ENCODE data around the gene DISP1. TPM values are rescaled to one million over a fixed set of nuclear protein-coding genes. Genes with fewer than 3 reads are reported as not detected.
A peak's percentile ranks its signal among the peaks of the same experiment; 100 is the strongest.

The DISP1 gene
- total RNA-seq, 2 experiments from 2014 or later = 2.6 to 2.7 TPM

DNA sequence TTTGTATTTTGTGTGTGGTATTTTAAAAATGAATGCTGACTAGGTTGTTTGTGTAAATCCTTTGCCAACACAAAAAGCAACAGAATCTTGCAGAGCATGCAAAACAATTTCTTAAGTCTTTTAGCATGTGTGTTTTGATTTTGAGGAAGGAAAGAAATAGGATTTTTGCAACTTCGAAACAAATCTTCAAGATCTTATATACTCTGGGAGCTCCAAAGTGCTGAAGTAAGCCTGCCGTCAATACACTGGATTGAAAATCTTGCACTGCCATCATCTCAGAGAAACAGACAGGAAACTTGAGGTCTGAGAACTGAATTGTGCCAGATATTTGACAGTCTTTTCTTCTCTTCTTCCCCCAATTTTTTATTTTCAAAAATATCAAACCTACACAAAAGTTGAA is 29.3 kb upstream of the DISP1 start:
- POLR2A ChIA-PET = no interaction called here
- Mint-ChIP-seq H3K4me3 (no peak overlapping the region), H3K9me3 (peaks cover 6% of the 10 kb centered on the region), H3K36me3 (peaks cover 4% of the 10 kb centered on the region), H3K27me3 (peaks cover 33% of the 10 kb centered on the region), H3K27ac (no peak overlapping the region), H3K4me1 (peaks cover 2% of the 10 kb centered on the region)
- DNase-seq = no peak
- no peak for ATAC-seq (ENCODE audit: low read depth)

DNA sequence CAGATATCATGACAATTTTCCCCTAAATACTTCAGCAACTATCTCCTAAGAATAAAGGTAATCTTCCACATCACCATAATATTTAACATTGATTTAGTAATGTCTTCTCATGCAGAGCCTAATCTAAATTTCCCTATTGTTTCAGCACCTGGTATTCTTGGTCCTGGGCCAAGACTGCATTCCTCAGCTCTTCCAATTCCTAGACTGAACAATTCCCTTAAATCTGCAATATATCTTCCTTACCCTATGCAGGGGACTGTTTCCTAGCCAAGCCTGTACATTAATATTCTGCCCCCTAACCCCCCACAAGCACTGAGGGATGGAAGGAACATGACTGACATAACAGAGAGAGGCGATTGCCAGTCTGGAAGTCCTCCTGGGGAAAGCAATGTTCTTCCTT is 28.7 kb upstream of the DISP1 start:
- no peak overlapping the region for H3K27ac Mint-ChIP-seq
- no peak for ATAC-seq (ENCODE audit: low read depth)
- H3K4me3 Mint-ChIP-seq = no peak overlapping the region
- peaks cover 33% of the 10 kb centered on the region for H3K27me3 Mint-ChIP-seq
- H3K9me3 Mint-ChIP-seq = peaks cover 6% of the 10 kb centered on the region
- POLR2A ChIA-PET = no interaction called here
- H3K36me3 Mint-ChIP-seq = peaks cover 4% of the 10 kb centered on the region
- no peak for DNase-seq
- H3K4me1 Mint-ChIP-seq = peaks cover 5% of the 10 kb centered on the region

DNA sequence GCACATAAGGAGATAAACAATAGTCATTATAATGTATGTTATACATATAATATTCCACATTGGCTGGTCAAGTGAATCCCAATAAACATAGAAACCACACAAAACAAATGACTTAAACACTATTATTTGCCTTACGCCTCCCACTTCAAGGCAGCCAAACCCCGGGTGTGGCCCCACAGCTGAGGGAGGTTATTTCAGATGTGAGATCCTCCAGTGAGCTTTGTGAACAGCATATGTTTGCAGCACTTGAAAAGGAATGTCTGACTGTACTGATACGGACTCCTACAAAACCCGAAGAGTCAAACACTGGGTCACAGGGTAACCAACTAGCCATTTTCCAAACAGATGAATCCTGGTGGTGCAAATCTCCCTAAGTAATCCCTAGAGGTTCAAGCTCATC is 27.1 kb upstream of the DISP1 start:
- Mint-ChIP-seq H3K4me3 (no peak overlapping the region), H3K27me3 (peaks cover 24% of the 10 kb centered on the region), H3K4me1 (peaks cover 6% of the 10 kb centered on the region), H3K27ac (no peak overlapping the region), H3K9me3 (peaks cover 6% of the 10 kb centered on the region), H3K36me3 (peaks cover 4% of the 10 kb centered on the region)
- POLR2A ChIA-PET = no interaction called here
- no peak for ATAC-seq (ENCODE audit: low read depth)
- DNase-seq = no peak

DNA sequence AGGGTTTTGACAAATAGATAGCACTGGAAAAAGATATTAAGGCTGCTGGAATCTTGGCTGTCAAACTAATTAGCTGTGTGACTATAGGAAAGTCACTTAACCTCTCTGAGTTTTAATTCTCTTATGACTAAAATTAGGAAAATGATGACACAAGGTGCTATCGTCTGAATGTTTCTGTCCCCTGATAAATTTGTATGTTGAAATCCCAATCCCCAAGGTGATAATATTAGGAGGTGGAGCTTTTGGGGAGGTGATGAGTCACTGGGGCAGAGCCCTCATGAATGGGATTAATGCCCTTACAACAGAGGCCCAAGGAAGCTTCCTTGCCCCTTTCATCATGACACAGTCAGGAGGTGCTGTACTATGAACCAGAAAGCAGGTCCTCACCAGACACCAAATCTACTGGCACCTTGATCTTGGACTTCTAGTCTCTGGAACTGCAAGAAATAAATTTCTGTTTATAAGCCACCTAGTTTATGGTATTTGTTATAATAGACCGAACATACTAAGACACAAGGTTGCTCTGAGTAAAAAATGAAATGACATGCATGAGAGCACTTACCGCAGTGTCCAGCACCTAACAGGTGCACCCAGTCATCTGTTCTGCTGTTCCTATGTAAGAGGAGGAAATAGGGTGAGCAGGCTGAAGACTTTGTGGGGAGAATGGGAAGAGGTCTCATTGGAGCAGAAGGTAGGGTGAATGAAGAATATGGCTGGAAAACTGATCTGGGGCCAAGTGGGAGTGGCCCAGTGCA is 26.3 kb upstream of the DISP1 start:
- no peak for ATAC-seq (ENCODE audit: low read depth)
- H3K27me3 Mint-ChIP-seq = peaks cover 20% of the 10 kb centered on the region

DNA sequence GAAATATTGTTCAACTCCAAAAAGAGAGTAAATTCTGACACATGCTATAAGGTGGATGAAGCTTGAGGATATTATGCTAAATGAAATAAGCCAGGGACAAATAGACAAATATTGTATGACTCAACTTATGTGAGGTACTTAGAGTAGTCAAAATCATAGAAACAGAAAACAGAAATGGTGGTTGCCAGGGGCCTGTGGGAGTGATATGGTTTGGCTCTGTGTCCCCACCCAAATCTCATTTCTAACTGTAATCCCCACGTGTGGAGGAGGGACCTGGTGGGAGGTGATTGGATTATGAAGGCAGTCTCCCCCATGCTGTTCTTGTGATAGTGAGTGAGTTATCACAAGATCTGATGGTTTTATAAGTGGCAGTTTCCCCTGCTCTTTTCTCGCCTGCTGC is 24.7 kb upstream of the DISP1 start:
- peaks cover 6% of the 10 kb centered on the region for H3K4me1 Mint-ChIP-seq
- H3K9me3 Mint-ChIP-seq = peaks cover 6% of the 10 kb centered on the region
- no peak overlapping the region for H3K4me3 Mint-ChIP-seq
- peaks cover 4% of the 10 kb centered on the region for H3K36me3 Mint-ChIP-seq
- H3K27me3 Mint-ChIP-seq = peaks cover 4% of the 10 kb centered on the region
- POLR2A ChIA-PET = no interaction called here
- DNase-seq = no peak
- ATAC-seq (ENCODE audit: low read depth) = no peak
- no peak overlapping the region for H3K27ac Mint-ChIP-seq

More for the DNA sequence above, 26.3 kb upstream of the DISP1 start:
- peaks cover 6% of the 10 kb centered on the region for H3K4me1 Mint-ChIP-seq
- peaks cover 6% of the 10 kb centered on the region for H3K9me3 Mint-ChIP-seq
- no peak overlapping the region for H3K4me3 Mint-ChIP-seq
- H3K27ac Mint-ChIP-seq = no peak overlapping the region
- no peak for DNase-seq
- POLR2A ChIA-PET = no interaction called here
- H3K36me3 Mint-ChIP-seq = peaks cover 4% of the 10 kb centered on the region

DNA sequence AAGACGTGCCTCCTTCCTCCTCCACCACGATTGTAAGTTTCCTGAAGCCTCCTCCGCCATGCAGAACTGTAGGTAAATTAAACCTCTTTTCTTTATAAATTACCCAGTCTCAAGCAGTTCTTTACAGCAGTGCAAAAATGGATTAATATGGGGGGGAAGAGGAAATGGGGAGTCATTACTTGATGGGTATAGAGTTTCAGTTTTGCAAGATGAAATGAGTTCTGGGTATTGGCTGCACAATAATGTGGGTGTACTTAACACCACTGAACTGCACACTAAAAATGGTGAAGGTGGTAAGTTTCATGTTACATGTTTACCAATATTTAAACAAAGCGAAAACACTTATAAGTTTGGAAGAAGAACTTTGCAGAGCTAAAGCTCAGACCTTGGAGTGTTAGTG is 24.3 kb upstream of the DISP1 start:
- ATAC-seq (ENCODE audit: low read depth) (no peak), DNase-seq (no peak)
- H3K27ac Mint-ChIP-seq = no peak overlapping the region
- POLR2A ChIA-PET = no interaction called here
- H3K4me3 Mint-ChIP-seq = no peak overlapping the region
- H3K4me1 Mint-ChIP-seq = peaks cover 6% of the 10 kb centered on the region
- H3K27me3 Mint-ChIP-seq = peaks cover 2% of the 10 kb centered on the region
- peaks cover 4% of the 10 kb centered on the region for H3K36me3 Mint-ChIP-seq
- H3K9me3 Mint-ChIP-seq = peaks cover 6% of the 10 kb centered on the region

DNA sequence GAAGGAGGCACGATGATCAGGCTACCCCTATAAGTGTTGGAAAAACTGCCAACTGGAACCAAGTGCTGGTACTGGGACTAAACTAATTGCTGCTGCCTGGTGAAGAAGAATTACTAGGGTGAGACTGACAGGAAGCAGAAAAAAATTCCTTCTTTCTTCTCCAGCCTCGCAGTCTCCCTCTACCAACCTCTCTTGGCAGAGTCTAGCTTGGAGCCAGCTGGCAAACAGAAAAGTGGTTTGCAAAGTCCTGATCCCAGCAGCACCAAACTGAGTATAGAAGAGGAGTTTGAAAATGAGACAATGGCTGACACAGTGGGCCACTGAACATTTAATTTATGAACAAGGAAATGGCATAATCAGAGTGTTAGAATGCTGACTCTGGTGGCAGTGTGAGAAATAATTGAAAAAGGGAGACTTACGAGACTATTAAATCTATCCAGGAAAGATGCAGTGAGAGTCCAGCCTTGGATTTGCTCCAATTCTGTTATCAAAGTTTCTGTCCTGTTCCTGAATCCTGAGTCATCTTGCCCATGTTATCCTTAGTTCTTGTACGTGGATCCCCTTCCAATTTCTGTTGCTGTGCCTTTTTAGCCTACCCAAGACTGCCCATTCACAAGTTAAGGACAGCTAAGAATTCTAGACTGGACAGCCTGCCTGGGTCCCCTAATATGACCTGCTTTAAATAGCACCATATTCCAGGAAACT is 23.7 kb upstream of the DISP1 start:
- POLR2A ChIA-PET = no interaction called here
- ATAC-seq (ENCODE audit: low read depth) (no peak), DNase-seq (no peak)
- Mint-ChIP-seq H3K9me3 (peaks cover 6% of the 10 kb centered on the region), H3K36me3 (peaks cover 4% of the 10 kb centered on the region), H3K27ac (no peak overlapping the region), H3K4me1 (peaks cover 6% of the 10 kb centered on the region), H3K27me3 (peaks cover 1% of the 10 kb centered on the region), H3K4me3 (no peak overlapping the region)

DNA sequence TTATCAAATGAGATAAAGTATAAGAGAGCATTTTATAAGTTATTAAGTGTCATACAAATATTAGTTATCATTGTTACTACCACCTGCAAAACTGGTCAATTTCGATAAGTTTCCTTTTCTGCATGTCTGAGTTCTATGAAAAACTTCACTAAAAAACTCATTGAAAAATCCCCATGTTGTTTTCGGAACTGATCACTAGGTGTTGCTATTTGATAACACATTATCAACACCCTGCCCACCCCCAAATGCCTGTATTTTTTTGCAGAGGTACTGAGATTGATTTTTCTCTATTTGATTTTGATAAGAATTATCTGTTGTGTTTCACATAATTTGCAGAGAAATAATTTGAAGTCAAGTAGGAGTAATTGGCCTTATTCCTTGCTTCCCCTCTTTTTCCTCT is 22.1 kb upstream of the DISP1 start:
- Mint-ChIP-seq H3K4me3 (no peak overlapping the region), H3K27me3 (peaks cover 3% of the 10 kb centered on the region), H3K9me3 (peaks cover 6% of the 10 kb centered on the region), H3K36me3 (peaks cover 4% of the 10 kb centered on the region), H3K4me1 (peaks cover 6% of the 10 kb centered on the region), H3K27ac (no peak overlapping the region)
- ATAC-seq (ENCODE audit: low read depth) (no peak), DNase-seq (no peak)
- POLR2A ChIA-PET = no interaction called here

DNA sequence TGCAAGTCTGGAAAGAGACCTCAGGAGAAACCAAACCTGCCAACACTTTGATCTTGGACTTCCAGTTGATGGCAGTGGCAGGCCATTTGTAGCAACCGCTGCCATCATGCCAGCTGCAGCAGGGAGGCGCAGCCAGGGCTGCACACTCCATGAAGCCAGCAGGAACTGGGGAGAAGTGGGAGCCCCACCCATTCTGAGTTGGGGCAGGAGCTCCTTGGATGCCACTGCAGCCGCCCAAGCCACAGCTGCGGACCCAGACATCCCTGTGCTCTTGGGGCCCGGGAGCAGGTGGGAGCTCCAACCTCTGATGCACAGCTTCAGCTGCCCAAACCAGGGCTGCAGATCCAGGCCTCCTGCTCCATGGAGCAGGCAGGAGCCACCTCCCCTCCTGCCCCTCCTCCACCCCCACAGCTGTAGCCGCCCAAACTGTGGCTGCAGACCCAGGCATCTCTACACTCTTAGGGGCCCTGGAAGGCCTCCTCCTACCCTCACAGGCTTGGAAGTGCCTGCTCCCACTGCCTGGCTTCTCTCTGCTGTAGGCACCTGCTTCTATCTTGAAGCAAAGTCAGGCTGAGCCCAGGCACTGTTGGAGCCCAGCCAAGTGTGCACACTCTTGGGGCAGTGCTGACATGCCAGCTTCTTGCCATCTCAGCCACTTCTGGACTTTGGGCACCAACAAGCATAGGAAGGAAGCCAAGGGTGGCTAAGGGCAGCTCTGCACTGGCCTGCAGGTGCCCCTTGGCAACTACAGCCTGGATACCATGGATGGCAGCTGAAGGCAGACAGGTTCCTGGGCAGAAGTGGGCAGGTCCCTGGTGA is 20.0 kb upstream of the DISP1 start:
- Mint-ChIP-seq H3K9me3 (peaks cover 2% of the 10 kb centered on the region), H3K36me3 (peaks cover 1% of the 10 kb centered on the region), H3K27me3 (peaks cover 3% of the 10 kb centered on the region), H3K27ac (no peak overlapping the region), H3K4me3 (no peak overlapping the region), H3K4me1 (peaks cover 18% of the 10 kb centered on the region)
- no peak for DNase-seq
- POLR2A ChIA-PET = no interaction called here
- ATAC-seq (ENCODE audit: low read depth) = no peak

DNA sequence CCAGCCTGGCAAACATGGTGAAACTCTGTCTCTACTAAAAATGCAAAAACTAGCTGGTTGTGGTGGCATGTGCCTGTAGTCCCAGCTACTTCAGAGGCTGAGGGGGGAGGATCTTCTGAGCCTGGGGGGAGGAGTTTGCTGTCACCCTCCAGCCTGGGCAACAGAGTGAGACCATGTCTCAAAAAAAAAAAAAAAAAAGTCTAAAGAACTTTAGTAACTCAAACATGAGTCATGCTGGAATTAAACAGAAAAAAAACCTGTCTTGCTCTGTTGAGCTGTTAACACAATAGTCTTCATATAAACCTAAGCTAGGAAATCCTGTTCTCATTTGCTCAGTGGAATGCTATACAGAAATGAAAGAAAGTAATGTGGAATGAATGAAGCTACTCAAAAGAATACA is 16.7 kb upstream of the DISP1 start:
- peaks cover 11% of the 10 kb centered on the region for H3K27me3 Mint-ChIP-seq
- no peak for DNase-seq
- no peak for ATAC-seq (ENCODE audit: low read depth)

DNA sequence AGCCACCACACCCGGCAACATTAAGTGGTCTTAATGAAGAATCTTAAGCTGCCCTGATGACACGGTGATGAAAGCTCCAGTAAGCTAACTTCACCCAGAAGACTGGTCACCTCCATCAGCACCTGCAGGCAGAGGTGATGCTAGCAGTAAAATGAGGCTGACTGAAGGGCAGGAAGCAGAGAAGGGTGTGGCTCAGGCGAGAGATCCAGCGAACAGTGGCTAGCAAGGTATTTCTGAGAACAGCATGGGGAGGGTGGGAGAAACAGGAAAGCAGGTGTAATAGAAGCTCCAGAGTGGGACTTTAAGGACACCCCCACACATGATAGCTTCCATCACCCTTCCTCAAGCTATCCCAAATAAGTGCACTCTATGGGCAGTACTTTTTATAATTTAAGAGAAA is 15.9 kb upstream of the DISP1 start:
- Mint-ChIP-seq H3K9me3 (no peaks in the 10 kb centered on the region), H3K4me3 (peak overlapping the region; percentile 15), H3K27ac (no peak overlapping the region), H3K4me1 (peaks cover 12% of the 10 kb centered on the region), H3K27me3 (peaks cover 14% of the 10 kb centered on the region), H3K36me3 (no peaks in the 10 kb centered on the region)
- DNase-seq (no peak), ATAC-seq (ENCODE audit: low read depth) (peak; percentile 58)
- POLR2A ChIA-PET = no interaction called here

More for the DNA sequence above, 16.7 kb upstream of the DISP1 start:
- no peaks in the 10 kb centered on the region for H3K36me3 Mint-ChIP-seq
- POLR2A ChIA-PET = no interaction called here
- H3K9me3 Mint-ChIP-seq = no peaks in the 10 kb centered on the region
- H3K4me3 Mint-ChIP-seq = no peak overlapping the region
- H3K27ac Mint-ChIP-seq = no peak overlapping the region
- H3K4me1 Mint-ChIP-seq = peaks cover 12% of the 10 kb centered on the region

DNA sequence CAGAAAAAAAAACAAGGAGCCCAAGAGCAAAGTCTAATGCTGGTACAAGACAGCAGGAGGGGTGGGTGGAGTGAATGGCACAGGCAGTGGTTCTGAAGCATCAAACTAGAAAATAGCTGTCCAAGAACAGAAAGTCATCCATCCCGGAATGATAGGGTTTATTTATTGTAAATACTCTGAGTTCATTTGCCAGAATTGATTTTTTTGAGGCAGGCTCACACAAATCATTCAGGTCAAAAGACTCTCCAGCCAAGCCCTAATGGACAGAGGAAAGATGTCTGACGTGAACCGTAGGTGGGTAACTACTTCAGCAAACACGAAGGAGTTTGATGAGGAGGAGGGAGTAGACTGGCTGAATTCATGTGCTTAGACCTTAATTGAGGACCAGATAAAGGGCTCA is 13.8 kb upstream of the DISP1 start:
- no peak overlapping the region for H3K27ac Mint-ChIP-seq

DNA sequence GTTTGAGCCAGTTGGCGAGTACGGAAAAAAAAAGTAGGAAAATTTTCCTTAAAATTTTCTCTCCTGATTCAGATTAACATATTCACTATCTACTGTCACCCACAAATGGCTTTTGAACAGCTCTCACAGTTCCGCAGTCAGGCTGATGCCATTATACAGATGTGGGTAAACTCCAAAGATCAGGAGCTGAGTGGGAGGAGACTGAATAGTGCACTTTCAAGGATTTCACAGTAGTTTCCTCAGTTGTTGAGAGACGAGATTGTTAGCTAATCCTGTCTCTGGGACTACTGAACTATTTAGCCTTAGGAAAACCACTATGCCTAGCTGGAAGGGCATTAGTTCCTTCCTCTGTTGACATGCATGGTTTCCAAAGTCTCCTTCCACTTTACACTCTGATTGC is 3.2 kb upstream of the DISP1 start:
- peaks cover 2% of the 10 kb centered on the region for H3K36me3 Mint-ChIP-seq
- POLR2A ChIA-PET = no interaction called here
- no peaks in the 10 kb centered on the region for H3K9me3 Mint-ChIP-seq
- H3K27ac Mint-ChIP-seq = no peak overlapping the region
- ATAC-seq (ENCODE audit: low read depth) (no peak), DNase-seq (no peak)
- H3K27me3 Mint-ChIP-seq = peaks cover 8% of the 10 kb centered on the region
- H3K4me1 Mint-ChIP-seq = peaks cover 15% of the 10 kb centered on the region
- H3K4me3 Mint-ChIP-seq = no peak overlapping the region

More for the DNA sequence above, 13.8 kb upstream of the DISP1 start:
- Mint-ChIP-seq H3K4me3 (no peak overlapping the region), H3K36me3 (no peaks in the 10 kb centered on the region), H3K9me3 (no peaks in the 10 kb centered on the region), H3K27me3 (peaks cover 14% of the 10 kb centered on the region), H3K4me1 (peaks cover 12% of the 10 kb centered on the region)
- no peak for ATAC-seq (ENCODE audit: low read depth)
- POLR2A ChIA-PET = no interaction called here
- DNase-seq = no peak

Measured in activated naive CD8-positive, alpha-beta T cell treated with anti-CD3 and anti-CD28 coated beads, Interleukin-2, amount 10 ng/mL, durations not matched to agents 7 days and 5 days (primary cell).